ENCODE measurements around the gene C1orf35. TPM values are rescaled to one million over a fixed set of nuclear protein-coding genes. Genes with fewer than 3 reads are reported as not detected.

C1orf35 gene
- total and polyA plus RNA-seq, 9 donors, result 2.8 to 29.3 (median 21.0) TPM

GRCh38 chr1:228134591-228134990 is 31.5 kb upstream of the C1orf35 start:
- intact Hi-C loops (cut with DNase I), result loop anchor here in 1 of 4 donors (5.0 to 10.0 kb wide), 2 partner anchors 350 to 378 kb away; partner anchors contain the start of gene RNF187
- H3K27ac ChIP-seq, result no peak overlapping the region
- H3K9me3 ChIP-seq, result no peaks in the 10 kb centered on the region
- TF ChIP-seq EP300 (IDR thresholded peaks at IDR 0.05) (no peak), POLR2A (IDR thresholded peaks at IDR 0.05) (no peak), CTCF (IDR thresholded peaks at IDR 0.05) (no peak)
- 76 to 84% (median 81%) methylated on average over 12 of the region's 12 CpGs for WGBS, 3 donors
- H3K4me1 ChIP-seq (ENCODE audit: insufficient read depth), result peaks cover 2% of the 10 kb centered on the region
- no peak overlapping the region for H3K4me3 ChIP-seq
- no peak for DNase-seq
- H3K36me3 ChIP-seq, result no peaks in the 10 kb centered on the region
- H3K27me3 ChIP-seq, result no peaks in the 10 kb centered on the region

- H3K4me1 ChIP-seq (ENCODE audit: insufficient read depth), result no peaks in the 10 kb centered on the region
- no peaks in the 10 kb centered on the region for H3K27me3 ChIP-seq
- intact Hi-C loops (cut with DNase I), result loop anchor here in 1 of 4 donors (5.0 to 10.0 kb wide), 2 partner anchors 353 to 381 kb away; partner anchors contain the start of gene RNF187
- no peak for DNase-seq
- no peak overlapping the region for H3K27ac ChIP-seq
- WGBS, 3 donors, result 88 to 93% (median 88%) methylated on average over 2 of the region's 2 CpGs
- H3K36me3 ChIP-seq, result no peaks in the 10 kb centered on the region
- no peak overlapping the region for H3K4me3 ChIP-seq
- TF ChIP-seq EP300 (IDR thresholded peaks at IDR 0.05) (no peak), POLR2A (IDR thresholded peaks at IDR 0.05) (no peak), CTCF (IDR thresholded peaks at IDR 0.05) (no peak)
- no peaks in the 10 kb centered on the region for H3K9me3 ChIP-seq
These were observed 28.6 kb upstream of the C1orf35 start for GRCh38 chr1:228131766-228132165.

GRCh38 chr1:228125185-228125584 is 22.1 kb upstream of the C1orf35 start:
- TF ChIP-seq POLR2A (IDR thresholded peaks at IDR 0.05), result no peak
- TF ChIP-seq EP300 (IDR thresholded peaks at IDR 0.05), result no peak
- no peak for TF ChIP-seq CTCF (IDR thresholded peaks at IDR 0.05)
- Histone ChIP-seq H3K9me3 (no peaks in the 10 kb centered on the region), H3K36me3 (no peaks in the 10 kb centered on the region), H3K27me3 (no peaks in the 10 kb centered on the region), H3K4me3 (no peak overlapping the region), H3K4me1 (ENCODE audit: insufficient read depth) (no peaks in the 10 kb centered on the region), H3K27ac (no peak overlapping the region)
- 46 to 58% (median 48%) methylated on average over 5 of the region's 5 CpGs for WGBS, 3 donors
- intact Hi-C loops (cut with DNase I), result no loop called here
- DNase-seq, result no peak

- TF ChIP-seq EP300 (IDR thresholded peaks at IDR 0.05), result no peak
- TF ChIP-seq POLR2A (IDR thresholded peaks at IDR 0.05), result no peak
- no peak for TF ChIP-seq CTCF (IDR thresholded peaks at IDR 0.05)
- Histone ChIP-seq H3K27me3 (no peaks in the 10 kb centered on the region), H3K4me3 (no peak overlapping the region), H3K4me1 (ENCODE audit: insufficient read depth) (no peaks in the 10 kb centered on the region), H3K36me3 (no peaks in the 10 kb centered on the region), H3K9me3 (no peaks in the 10 kb centered on the region), H3K27ac (no peak overlapping the region)
- 54 to 59% (median 58%) methylated on average over 2 of the region's 2 CpGs for WGBS, 3 donors
- intact Hi-C loops (cut with DNase I), result no loop called here
- no peak for DNase-seq
These were observed 20.4 kb upstream of the C1orf35 start for GRCh38 chr1:228123505-228123904.
